ENCODE data around the gene DGKH.
"Not testable (repeated sequence)": the region's sequence is repeated elsewhere in the genome, so short reads cannot be mapped to it uniquely, and the experiment has no call there.

Gene DGKH

GRCh38 chr13:42084722-42085121 lies 36.3 kb downstream of the DGKH start:
- H3K27me3 ChIP-seq (ENCODE audit: insufficient read depth, poor library complexity, severe bottlenecking): no peaks in the 10 kb centered on the region
- DNase-seq (ENCODE audit: low spot score) (no peak), ATAC-seq (ENCODE audit: low read depth) (no peak)
- peaks cover 27% of the 10 kb centered on the region for H3K36me3 ChIP-seq (ENCODE audit: low read depth)
- no peak overlapping the region for H3K27ac ChIP-seq (ENCODE audit: poor library complexity, severe bottlenecking)
- no peak overlapping the region for H3K4me3 ChIP-seq (ENCODE audit: severe bottlenecking)
- H3K9me3 ChIP-seq (ENCODE audit: severe bottlenecking): no peaks in the 10 kb centered on the region
- TF ChIP-seq CTCF (IDR thresholded peaks at IDR 0.05; ENCODE audit: poor library complexity, severe bottlenecking): no peak
- H3K4me1 ChIP-seq (ENCODE audit: insufficient read depth, poor library complexity, severe bottlenecking): no peaks in the 10 kb centered on the region

- Histone ChIP-seq H3K4me1 (ENCODE audit: insufficient read depth, poor library complexity, severe bottlenecking) (no peaks in the 10 kb centered on the region), H3K9me3 (ENCODE audit: severe bottlenecking) (no peaks in the 10 kb centered on the region), H3K36me3 (ENCODE audit: low read depth) (peaks cover 15% of the 10 kb centered on the region), H3K27ac (ENCODE audit: poor library complexity, severe bottlenecking) (no peak overlapping the region), H3K27me3 (ENCODE audit: insufficient read depth, poor library complexity, severe bottlenecking) (no peaks in the 10 kb centered on the region), H3K4me3 (ENCODE audit: severe bottlenecking) (no peak overlapping the region)
- TF ChIP-seq CTCF (IDR thresholded peaks at IDR 0.05; ENCODE audit: poor library complexity, severe bottlenecking): no peak
- DNase-seq (ENCODE audit: low spot score): no peak
- ATAC-seq (ENCODE audit: low read depth): no peak
These were observed 38.1 kb downstream of the DGKH start for GRCh38 chr13:42086582-42086981.

GRCh38 chr13:42094516-42095040 lies 46.1 kb downstream of the DGKH start:
- no peaks in the 10 kb centered on the region for H3K4me1 ChIP-seq (ENCODE audit: insufficient read depth, poor library complexity, severe bottlenecking)
- ATAC-seq (ENCODE audit: low read depth) (no peak), DNase-seq (ENCODE audit: low spot score) (no peak)
- no peak overlapping the region for H3K4me3 ChIP-seq (ENCODE audit: severe bottlenecking)
- H3K9me3 ChIP-seq (ENCODE audit: severe bottlenecking): no peaks in the 10 kb centered on the region
- no peaks in the 10 kb centered on the region for H3K36me3 ChIP-seq (ENCODE audit: low read depth)
- no peak for TF ChIP-seq CTCF (IDR thresholded peaks at IDR 0.05; ENCODE audit: poor library complexity, severe bottlenecking)
- H3K27ac ChIP-seq (ENCODE audit: poor library complexity, severe bottlenecking): no peak overlapping the region
- no peaks in the 10 kb centered on the region for H3K27me3 ChIP-seq (ENCODE audit: insufficient read depth, poor library complexity, severe bottlenecking)

GRCh38 chr13:42096222-42096621 lies 47.8 kb downstream of the DGKH start:
- H3K4me1 ChIP-seq (ENCODE audit: insufficient read depth, poor library complexity, severe bottlenecking); H3K9me3 ChIP-seq (ENCODE audit: severe bottlenecking); H3K36me3 ChIP-seq (ENCODE audit: low read depth); H3K4me3 ChIP-seq (ENCODE audit: severe bottlenecking); H3K27me3 ChIP-seq (ENCODE audit: insufficient read depth, poor library complexity, severe bottlenecking); DNase-seq (ENCODE audit: low spot score); ATAC-seq (ENCODE audit: low read depth); H3K27ac ChIP-seq (ENCODE audit: poor library complexity, severe bottlenecking): not testable (repeated sequence)

- no peaks in the 10 kb centered on the region for H3K27me3 ChIP-seq (ENCODE audit: insufficient read depth, poor library complexity, severe bottlenecking)
- H3K9me3 ChIP-seq (ENCODE audit: severe bottlenecking): no peaks in the 10 kb centered on the region
- no peak for ATAC-seq (ENCODE audit: low read depth)
- peaks cover 14% of the 10 kb centered on the region for H3K4me1 ChIP-seq (ENCODE audit: insufficient read depth, poor library complexity, severe bottlenecking)
- H3K27ac ChIP-seq (ENCODE audit: poor library complexity, severe bottlenecking): no peak overlapping the region
- H3K36me3 ChIP-seq (ENCODE audit: low read depth): no peaks in the 10 kb centered on the region
- no peak for DNase-seq (ENCODE audit: low spot score)
- H3K4me3 ChIP-seq (ENCODE audit: severe bottlenecking): no peak overlapping the region
- no peak for TF ChIP-seq CTCF (IDR thresholded peaks at IDR 0.05; ENCODE audit: poor library complexity, severe bottlenecking)
These were observed 51.7 kb downstream of the DGKH start for GRCh38 chr13:42099962-42100675.

Data from RWPE2 (cell line).